K562 (cell line): ENCODE results near the gene NUP133. TPM values are rescaled to one million over a fixed set of nuclear protein-coding genes. Genes with fewer than 3 reads are reported as not detected.
A peak's percentile ranks its signal among the peaks of the same experiment; 100 is the strongest.

ENCODE experiments used
- ARID1B ChIP-seq: fragments of 450-650 bp; IDR thresholded peaks from 2 replicates; pipeline ENCODE4 v1.6.1; 2016; ENCODE audit warnings: antibody characterized with exemption, mild to moderate bottlenecking, inconsistent platforms
- ATF7 ChIP-seq: fragments of 450-650 bp; IDR thresholded peaks from 2 replicates; pipeline ENCODE4 v1.7.1; 2014; ENCODE audit warnings: mild to moderate bottlenecking, moderate library complexity
- CEBPG ChIP-seq, 3 experiments: fragments of 200-800 bp in 1 of 3; sonication (Bioruptor generic) in 1 of 3; sonication (generic) in 1 of 3; formaldehyde crosslinking in 1 of 3; IDR thresholded peaks in 2 of 3; conservative IDR thresholded peaks in 1 of 3; 2 replicates each; pipeline versions ENCODE4 v1.6.1 to v1.8.0; 2016 to 2022; ENCODE audit warnings: missing compliant biosample characterization in 2 of 3, missing genetic modification characterization in 2 of 3, mild to moderate bottlenecking in 1 of 3, missing genetic modification reagents in 1 of 3
- HNRNPUL1 ChIP-seq: fragments of 200-400 bp; formaldehyde crosslinking; IDR thresholded peaks from 2 replicates; pipeline ENCODE4 v1.6.1; 2017; ENCODE audit warnings: low read length
- ILF3 ChIP-seq: fragments of 450-650 bp; IDR thresholded peaks from 2 replicates; pipeline ENCODE4 v1.6.1; 2018; ENCODE audit warnings: antibody characterized with exemption, mild to moderate bottlenecking, moderate library complexity, borderline replicate concordance
- KHSRP ChIP-seq: fragments of 450-650 bp; IDR thresholded peaks from 2 replicates; pipeline ENCODE4 v1.6.1; 2017
- MXI1 ChIP-seq: IDR thresholded peaks from 2 replicates; pipeline ENCODE4 v1.6.1; 2011; ENCODE audit warnings: low read depth, mild to moderate bottlenecking, improper control_type of control experiment, low read length
- OTX1 ChIP-seq: fragments of 450-650 bp; formaldehyde crosslinking; IDR thresholded peaks from 2 replicates; pipeline ENCODE4 v1.4.0; 2022; ENCODE audit warnings: mild to moderate bottlenecking
- PRPF4 ChIP-seq: fragments of 200-400 bp; formaldehyde crosslinking; IDR thresholded peaks from one replicate; pipeline ENCODE4 v1.6.1; 2017; ENCODE audit warnings: low read length, low read depth, mild to moderate bottlenecking; ENCODE audit not compliant: insufficient read depth, poor library complexity, severe bottlenecking
- TAF7 ChIP-seq: fragments of 450-650 bp; IDR thresholded peaks from 2 replicates; pipeline ENCODE4 v1.6.1; 2016; ENCODE audit warnings: missing genetic modification characterization, missing compliant biosample characterization
- TCFL5 ChIP-seq: fragments of 250-450 bp; sonication (Bioruptor Pico); conservative IDR thresholded peaks from 2 replicates; pipeline ENCODE4 v1.6.1; 2021; ENCODE audit warnings: mild to moderate bottlenecking, moderate library complexity, matching md5 sums
- TEAD1 ChIP-seq, 2 experiments: fragments of 450-650 bp in 1 of 2; sonication (generic) in 1 of 2; formaldehyde crosslinking; IDR thresholded peaks; 2 replicates each; pipeline versions ENCODE4 v1.4.0 to v1.8.0; 2020 to 2022; ENCODE audit warnings: mild to moderate bottlenecking in 2 of 2, missing genetic modification reagents in 1 of 2
- USF2 ChIP-seq: sonication (generic); formaldehyde crosslinking; IDR thresholded peaks from 2 replicates; pipeline ENCODE4 v1.5.0; 2020; ENCODE audit warnings: missing genetic modification reagents
- ZFX ChIP-seq: sonication (generic); formaldehyde crosslinking; IDR thresholded peaks from 2 replicates; pipeline ENCODE4 v1.8.0; 2022; ENCODE audit warnings: mild to moderate bottlenecking, missing genetic modification reagents, moderate library complexity
- ZNF436 ChIP-seq: fragments of 250-450, 450-650 bp; sonication (Bioruptor Pico); formaldehyde crosslinking; IDR thresholded peaks from 2 replicates; pipeline ENCODE4 v1.7.0; 2020; ENCODE audit warnings: mild to moderate bottlenecking
- ZNF696 ChIP-seq: fragments of 250-450 bp; sonication (Bioruptor Pico); conservative IDR thresholded peaks from 2 replicates; pipeline ENCODE4 v1.4.0; 2020; ENCODE audit warnings: mild to moderate bottlenecking, moderate library complexity
- ZNF717 ChIP-seq: fragments of 250-450 bp; sonication (Bioruptor Pico); IDR thresholded peaks from 2 replicates; pipeline ENCODE4 v1.5.0; 2021
- polyA plus RNA-seq, 8 experiments: library from polyadenylated mRNA; depleted of rRNA in 4 of 8; stranded (reverse) in 5 of 8; unstranded in 3 of 8; fragments of >200 nt; fragmentation: Nextera tagmentation in 2 of 8; fragmentation: Illumina TruSeq in 1 of 8; extraction: Ambion mirVana in 2 of 8; extraction: Trizol in 1 of 8; gene quantifications; 2 replicates each; pipeline versions ENCODE4 v1.2.1 to v1.2.3, GENCODE V29; 2011 to 2014; ENCODE audit warnings: inconsistent platforms in 1 of 8, missing spikeins in 1 of 8
- total RNA-seq, 7 experiments: library from RNA; depleted of rRNA in 6 of 7; stranded (reverse); fragments of >200 nt in 6 of 7; fragmentation: Illumina TruSeq in 2 of 7; extraction: Trizol in 2 of 7; gene quantifications; 2 replicates each; pipeline versions ENCODE4 v1.2.1 to v1.2.3, GENCODE V29; 2011 to 2021; ENCODE audit warnings: low replicate concordance in 1 of 7
- TF ChIP-seq, protein P1 (sequence below): fragments of 200-800 bp; sonication (Bioruptor generic); IDR thresholded peaks from 2 replicates; pipeline ENCODE4 v1.6.1; 2017; ENCODE audit warnings: missing genetic modification characterization, missing compliant biosample characterization
- TF ChIP-seq, protein P2 (sequence below): fragments of 450-650 bp; IDR thresholded peaks from 2 replicates; pipeline ENCODE4 v1.6.1; 2016; ENCODE audit warnings: mild to moderate bottlenecking
- TF ChIP-seq, protein P3 (sequence below), 2 experiments: fragments of 450-650 bp in 1 of 2; sonication (generic) in 1 of 2; formaldehyde crosslinking; conservative IDR thresholded peaks; 2 replicates each; pipeline versions ENCODE4 v1.4.0 to v1.8.1; 2020 to 2022; ENCODE audit warnings: mild to moderate bottlenecking in 1 of 2, missing genetic modification reagents in 1 of 2
- TF ChIP-seq, protein P4 (sequence below): fragments of 250-450 bp; sonication (Bioruptor Pico); IDR thresholded peaks from 2 replicates; pipeline ENCODE4 v1.5.0; 2021; ENCODE audit warnings: mild to moderate bottlenecking, borderline replicate concordance

NUP133 gene
- total and polyA plus RNA-seq, 9 of the 15 experiments (the other 6 are each of a cell fraction or from before 2014, with no cell fraction given): 21.7 to 85.1 (median 61.3) TPM

- TF ChIP-seq USF2 (CRISPR knock-in tag) (no peak), ZNF696 (no peak), TAF7 (tag) (no peak), TEAD1 (CRISPR knock-in tag; IDR thresholded peaks at IDR 0.05) (0 out of 4 replicates have a peak, but pooled peaks of 1 of the 2 experiments have one; percentile 12), ATF7 (no peak), ZNF436 (CRISPR knock-in tag) (0 out of 2 replicates have a peak, but pooled peaks have one; percentile 11), ARID1B (no peak), CEBPG (CRISPR knock-in tag; IDR thresholded peaks at IDR 0.05) (no peak), CEBPG (tag; conservative IDR thresholded peaks at IDR 0.05 in 1 of 2, IDR thresholded peaks at IDR 0.05 in 1 of 2) (no peak), MXI1 (no peak), ZNF717 (CRISPR knock-in tag) (0 out of 2 replicates have a peak, but pooled peaks have one; percentile 32), OTX1 (CRISPR knock-in tag) (peak; percentile 11; the same call in 1 of the 2 replicates), ZFX (CRISPR knock-in tag) (no peak), ILF3 (no peak), KHSRP (no peak), TCFL5 (no peak), HNRNPUL1 (no peak), PRPF4 (no peak)
- TF ChIP-seq, protein P1, sequence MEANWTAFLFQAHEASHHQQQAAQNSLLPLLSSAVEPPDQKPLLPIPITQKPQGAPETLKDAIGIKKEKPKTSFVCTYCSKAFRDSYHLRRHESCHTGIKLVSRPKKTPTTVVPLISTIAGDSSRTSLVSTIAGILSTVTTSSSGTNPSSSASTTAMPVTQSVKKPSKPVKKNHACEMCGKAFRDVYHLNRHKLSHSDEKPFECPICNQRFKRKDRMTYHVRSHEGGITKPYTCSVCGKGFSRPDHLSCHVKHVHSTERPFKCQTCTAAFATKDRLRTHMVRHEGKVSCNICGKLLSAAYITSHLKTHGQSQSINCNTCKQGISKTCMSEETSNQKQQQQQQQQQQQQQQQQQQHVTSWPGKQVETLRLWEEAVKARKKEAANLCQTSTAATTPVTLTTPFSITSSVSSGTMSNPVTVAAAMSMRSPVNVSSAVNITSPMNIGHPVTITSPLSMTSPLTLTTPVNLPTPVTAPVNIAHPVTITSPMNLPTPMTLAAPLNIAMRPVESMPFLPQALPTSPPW (CRISPR knock-in tag): no peak
- TF ChIP-seq, protein P2, sequence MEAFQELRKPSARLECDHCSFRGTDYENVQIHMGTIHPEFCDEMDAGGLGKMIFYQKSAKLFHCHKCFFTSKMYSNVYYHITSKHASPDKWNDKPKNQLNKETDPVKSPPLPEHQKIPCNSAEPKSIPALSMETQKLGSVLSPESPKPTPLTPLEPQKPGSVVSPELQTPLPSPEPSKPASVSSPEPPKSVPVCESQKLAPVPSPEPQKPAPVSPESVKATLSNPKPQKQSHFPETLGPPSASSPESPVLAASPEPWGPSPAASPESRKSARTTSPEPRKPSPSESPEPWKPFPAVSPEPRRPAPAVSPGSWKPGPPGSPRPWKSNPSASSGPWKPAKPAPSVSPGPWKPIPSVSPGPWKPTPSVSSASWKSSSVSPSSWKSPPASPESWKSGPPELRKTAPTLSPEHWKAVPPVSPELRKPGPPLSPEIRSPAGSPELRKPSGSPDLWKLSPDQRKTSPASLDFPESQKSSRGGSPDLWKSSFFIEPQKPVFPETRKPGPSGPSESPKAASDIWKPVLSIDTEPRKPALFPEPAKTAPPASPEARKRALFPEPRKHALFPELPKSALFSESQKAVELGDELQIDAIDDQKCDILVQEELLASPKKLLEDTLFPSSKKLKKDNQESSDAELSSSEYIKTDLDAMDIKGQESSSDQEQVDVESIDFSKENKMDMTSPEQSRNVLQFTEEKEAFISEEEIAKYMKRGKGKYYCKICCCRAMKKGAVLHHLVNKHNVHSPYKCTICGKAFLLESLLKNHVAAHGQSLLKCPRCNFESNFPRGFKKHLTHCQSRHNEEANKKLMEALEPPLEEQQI: no peak
- TF ChIP-seq, protein P3, sequence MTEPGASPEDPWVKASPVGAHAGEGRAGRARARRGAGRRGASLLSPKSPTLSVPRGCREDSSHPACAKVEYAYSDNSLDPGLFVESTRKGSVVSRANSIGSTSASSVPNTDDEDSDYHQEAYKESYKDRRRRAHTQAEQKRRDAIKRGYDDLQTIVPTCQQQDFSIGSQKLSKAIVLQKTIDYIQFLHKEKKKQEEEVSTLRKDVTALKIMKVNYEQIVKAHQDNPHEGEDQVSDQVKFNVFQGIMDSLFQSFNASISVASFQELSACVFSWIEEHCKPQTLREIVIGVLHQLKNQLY (CRISPR knock-in tag; conservative IDR thresholded peaks at IDR 0.05): no peak
- TF ChIP-seq, protein P4, sequence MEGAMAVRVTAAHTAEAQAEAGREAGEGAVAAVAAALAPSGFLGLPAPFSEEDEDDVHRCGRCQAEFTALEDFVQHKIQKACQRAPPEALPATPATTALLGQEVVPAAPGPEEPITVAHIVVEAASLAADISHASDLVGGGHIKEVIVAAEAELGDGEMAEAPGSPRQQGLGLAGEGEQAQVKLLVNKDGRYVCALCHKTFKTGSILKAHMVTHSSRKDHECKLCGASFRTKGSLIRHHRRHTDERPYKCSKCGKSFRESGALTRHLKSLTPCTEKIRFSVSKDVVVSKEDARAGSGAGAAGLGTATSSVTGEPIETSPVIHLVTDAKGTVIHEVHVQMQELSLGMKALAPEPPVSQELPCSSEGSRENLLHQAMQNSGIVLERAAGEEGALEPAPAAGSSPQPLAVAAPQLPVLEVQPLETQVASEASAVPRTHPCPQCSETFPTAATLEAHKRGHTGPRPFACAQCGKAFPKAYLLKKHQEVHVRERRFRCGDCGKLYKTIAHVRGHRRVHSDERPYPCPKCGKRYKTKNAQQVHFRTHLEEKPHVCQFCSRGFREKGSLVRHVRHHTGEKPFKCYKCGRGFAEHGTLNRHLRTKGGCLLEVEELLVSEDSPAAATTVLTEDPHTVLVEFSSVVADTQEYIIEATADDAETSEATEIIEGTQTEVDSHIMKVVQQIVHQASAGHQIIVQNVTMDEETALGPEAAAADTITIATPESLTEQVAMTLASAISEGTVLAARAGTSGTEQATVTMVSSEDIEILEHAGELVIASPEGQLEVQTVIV (CRISPR knock-in tag): no peak
These were observed 739 bp upstream of the NUP133 start (continued) for GRCh38 chr1:229508823-229509337.
